HepG2 (cell line): ENCODE data around the gene ITIH3. TPM values are rescaled to one million over a fixed set of nuclear protein-coding genes. Genes with fewer than 3 reads are reported as not detected.

Source experiments
- ATAC-seq: fragments of 200-7000 bp; cut with Tn5 transposase; 3 replicates; pipeline ENCODE4 v1.9.1; 2020; ENCODE audit warnings: mild to moderate bottlenecking, moderate library complexity
- BruUV-seq: library from RNA; stranded (reverse); fragments of 400-500 nt; replicated peaks from 2 replicates; lab custom pipeline; 2021; lab: Mats Ljungman, UMichigan
- CTCF ChIA-PET: fragments of 300-600 bp; formaldehyde crosslinking; extraction: SDS; loops from one replicate; lab custom pipeline; 2021; ENCODE audit warnings: low total read pairs, inconsistent platforms, low intra/inter-chr PET ratio; lab: Yijun Ruan, JAX
- POLR2A ChIA-PET: fragments of 350-600 bp; sonication (Branson Sonifier 250); formaldehyde crosslinking; loops from one replicate; lab custom pipeline; 2020; ENCODE audit warnings: antibody characterized with exemption, inconsistent platforms; lab: Yijun Ruan, JAX
- DNase-seq: peaks from one replicate; pipeline ENCODE4 v3.0.0-alpha.2; 2015; ENCODE audit warnings: low spot score
- FAIRE-seq: peaks from 3 replicates; lab custom pipeline; 2011; peaks lifted over from hg19 to GRCh38; lab: Jason Lieb, UNC
- H2AFZ ChIP-seq: one replicate; pipeline ENCODE4 v1.6.1; 2011; ENCODE audit warnings: low read length, inconsistent platforms
- H3K27ac ChIP-seq: fragments of 300-600 bp; 3 replicates; pipeline ENCODE4 v1.8.0; 2011; ENCODE audit warnings: mixed run types, mild to moderate bottlenecking, mixed read lengths, low read length, inconsistent platforms; ENCODE audit not compliant: insufficient read depth; ENCODE audit errors: extremely low read length
- H3K27me3 ChIP-seq, 2 experiments: fragments of 200-600 bp in 1 of 2; 2 replicates in 1 of 2; 3 replicates in 1 of 2; pipeline versions ENCODE4 v1.6.0 to v1.8.0; 2011; ENCODE audit warnings: low read length in 2 of 2, mild to moderate bottlenecking in 2 of 2, moderate library complexity in 2 of 2, inconsistent platforms in 1 of 2; ENCODE audit not compliant: insufficient read depth in 2 of 2, control insufficient read depth in 1 of 2
- H3K36me3 ChIP-seq, 2 experiments: fragments of 200-600 bp in 1 of 2; replicated peaks in 1 of 2; 2 replicates in 1 of 2; 3 replicates in 1 of 2; pipeline versions ENCODE4 v1.5.1 to v1.8.0; 2011; ENCODE audit warnings: low read length in 2 of 2, inconsistent platforms in 1 of 2; ENCODE audit not compliant: insufficient read depth in 2 of 2, control insufficient read depth in 1 of 2
- H3K4me1 ChIP-seq: 2 replicates; pipeline ENCODE4 v1.5.1; 2012; ENCODE audit warnings: low read length, inconsistent platforms; ENCODE audit not compliant: insufficient read depth
- H3K4me2 ChIP-seq: 2 replicates; pipeline ENCODE4 v1.6.0; 2011; ENCODE audit warnings: low read depth, low read length, inconsistent platforms
- H3K4me3 ChIP-seq, 3 experiments: fragments of 200-600 bp in 1 of 3; sonication (generic), shearing (Covaris generic) in 1 of 3; replicated peaks in 1 of 3; 2 replicates each; pipeline ENCODE4 v1.5.1; 2011 to 2016; ENCODE audit warnings: low read length in 3 of 3, inconsistent platforms in 2 of 3, low read depth in 2 of 3, mild to moderate bottlenecking in 2 of 3, control low read depth in 1 of 3, mixed read lengths in 1 of 3; ENCODE audit not compliant: insufficient read depth in 1 of 3
- H3K79me2 ChIP-seq: one replicate; pipeline ENCODE4 v1.6.1; 2011; ENCODE audit warnings: low read length, inconsistent platforms; ENCODE audit not compliant: insufficient read depth
- H3K9ac ChIP-seq: 2 replicates; pipeline ENCODE4 v1.6.0; 2011; ENCODE audit warnings: mild to moderate bottlenecking, low read depth, low read length, inconsistent platforms; ENCODE audit not compliant: insufficient read depth
- H3K9me3 ChIP-seq: 2 replicates; pipeline ENCODE4 v1.5.1; 2012; ENCODE audit warnings: mild to moderate bottlenecking, low read length
- H4K20me1 ChIP-seq: 2 replicates; pipeline ENCODE4 v1.6.0; 2011; ENCODE audit warnings: inconsistent platforms, mild to moderate bottlenecking, low read length, moderate library complexity; ENCODE audit not compliant: insufficient read depth
- HNRNPK ChIP-seq: fragments of 200-400 bp; formaldehyde crosslinking; IDR thresholded peaks from 2 replicates; pipeline ENCODE4 v1.6.1; 2018; ENCODE audit warnings: low read length, low read depth, moderate library complexity, mild to moderate bottlenecking; ENCODE audit not compliant: poor library complexity, severe bottlenecking
- MXI1 ChIP-seq: IDR thresholded peaks from 3 replicates; pipeline ENCODE4 v1.6.1; 2012; ENCODE audit warnings: low read depth, low read length, inconsistent platforms, borderline replicate concordance
- PAF1 ChIP-seq: IDR thresholded peaks from 2 replicates; pipeline ENCODE4 v1.6.1; 2016; ENCODE audit warnings: missing genetic modification reagents, missing compliant biosample characterization
- POLR2A ChIP-seq, 2 experiments: IDR thresholded peaks; 2 replicates each; pipeline ENCODE4 v1.6.1; 2011; ENCODE audit warnings: low read depth in 2 of 2, low read length in 2 of 2, mild to moderate bottlenecking in 1 of 2, moderate library complexity in 1 of 2; ENCODE audit not compliant: insufficient read depth in 1 of 2
- RBFOX2 ChIP-seq: fragments of 200-400 bp; formaldehyde crosslinking; IDR thresholded peaks from 2 replicates; pipeline ENCODE4 v1.6.1; 2017; ENCODE audit warnings: low read depth, mild to moderate bottlenecking, low read length
- TSC22D2 ChIP-seq: sonication (generic); formaldehyde crosslinking; IDR thresholded peaks from 2 replicates; pipeline ENCODE4 v1.5.1; 2020; ENCODE audit warnings: missing genetic modification reagents, mild to moderate bottlenecking, borderline replicate concordance
- ZNF572 ChIP-seq: sonication (generic); formaldehyde crosslinking; IDR thresholded peaks from 2 replicates; pipeline ENCODE4 v1.5.1; 2020; ENCODE audit warnings: mild to moderate bottlenecking, missing genetic modification reagents
- ZNF589 ChIP-seq: sonication (generic); formaldehyde crosslinking; conservative IDR thresholded peaks from 2 replicates; pipeline ENCODE4 v1.8.0; 2022; ENCODE audit warnings: mild to moderate bottlenecking, moderate library complexity, missing genetic modification reagents
- WGBS: methylation state at CpG from one replicate; pipeline ENCODE4 v1.1.6; 2017; ENCODE audit warnings: low lambda C conversion rate; 5-methylcytosine and 5-hydroxymethylcytosine counted together
- in situ Hi-C: cut with HindIII; loops from 2 replicates; pipeline ENCODE4 v1.10.0; 2017; ENCODE audit warnings: low pct_unique_long_range_greater_than_20kb; ENCODE audit not compliant: extremely low pct_ligation_motif_present
- intact Hi-C: fragments of 100-400 bp; cut with micrococcal nuclease; formaldehyde crosslinking; loops from one replicate; pipeline ENCODE4 v1.10.0; 2022; ENCODE audit not compliant: unreplicated experiment
- polyA plus RNA-seq, 8 experiments: library from polyadenylated mRNA; depleted of rRNA in 3 of 8; stranded (reverse) in 7 of 8; unstranded in 1 of 8; fragments of >200 nt; fragmentation: Illumina TruSeq in 4 of 8; extraction: Trizol in 4 of 8; gene quantifications; 2 replicates each; pipeline versions ENCODE4 v1.2.1 to v1.2.3, GENCODE V29; 2011 to 2016; ENCODE audit warnings: low read depth in 4 of 8, missing spikeins in 1 of 8, mixed read lengths in 1 of 8; ENCODE audit not compliant: insufficient read depth in 1 of 8
- total RNA-seq, 5 experiments: library from RNA; depleted of rRNA; stranded (reverse); fragments of >200 nt; fragmentation: Illumina TruSeq; extraction: Trizol; gene quantifications; 2 replicates each; pipeline ENCODE4 v1.2.3, GENCODE V29; 2016; ENCODE audit warnings: low read depth in 1 of 5
- TF ChIP-seq, protein P1 (sequence below): sonication (generic); formaldehyde crosslinking; IDR thresholded peaks from 2 replicates; pipeline ENCODE4 v1.8.0; 2023; ENCODE audit warnings: mild to moderate bottlenecking, missing genetic modification reagents
- TF ChIP-seq, protein P2 (sequence below): sonication (generic); formaldehyde crosslinking; IDR thresholded peaks from 2 replicates; pipeline ENCODE4 v1.4.0; 2020; ENCODE audit warnings: mild to moderate bottlenecking, missing genetic modification reagents
- TF ChIP-seq, protein P3 (sequence below): conservative IDR thresholded peaks from 2 replicates; pipeline ENCODE4 v1.6.1; 2018; ENCODE audit warnings: missing genetic modification reagents

The ITIH3 gene
- total and polyA plus RNA-seq, 2 of the 13 experiments (the other 11 are each of a cell fraction or from before 2014, with no cell fraction given) = 105 to 632 TPM

DNA sequence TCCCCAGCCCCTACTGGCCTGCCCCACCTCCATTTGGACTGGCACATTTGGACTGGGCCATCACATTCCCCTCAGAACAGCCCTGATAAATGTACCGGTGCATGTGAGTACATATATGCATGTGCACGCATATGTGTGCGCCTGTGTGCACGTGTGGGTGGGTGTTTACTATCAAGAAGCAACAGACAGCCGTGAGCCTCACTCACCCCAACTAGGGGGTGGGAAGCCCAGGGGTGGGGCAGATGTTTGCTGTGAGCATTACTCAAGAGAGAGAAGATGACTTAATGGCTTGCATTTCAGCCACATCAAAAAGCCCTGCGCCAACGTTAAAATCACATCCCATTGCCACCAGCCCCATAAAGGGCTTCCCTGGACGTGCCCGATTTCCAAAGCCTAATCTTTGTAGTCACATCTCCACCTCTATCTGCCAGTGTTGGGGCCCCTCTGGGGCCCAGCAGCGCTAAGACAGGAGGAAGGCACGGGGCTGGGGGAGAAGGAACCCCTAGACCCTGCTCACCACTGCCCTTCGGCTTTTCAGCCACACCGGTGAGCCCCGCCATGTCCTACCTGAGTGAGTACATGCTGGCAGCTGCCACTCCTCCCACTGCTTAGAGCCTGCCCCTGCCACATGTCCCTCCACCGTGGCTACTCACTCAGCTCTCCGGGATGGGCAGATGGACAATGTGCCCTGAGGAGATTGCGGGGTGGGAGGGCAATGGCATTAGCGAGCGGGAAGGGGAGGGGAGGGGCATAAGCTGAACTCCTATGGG is 10.9 kb downstream of the ITIH3 start (continued):
- TF ChIP-seq, protein P1, sequence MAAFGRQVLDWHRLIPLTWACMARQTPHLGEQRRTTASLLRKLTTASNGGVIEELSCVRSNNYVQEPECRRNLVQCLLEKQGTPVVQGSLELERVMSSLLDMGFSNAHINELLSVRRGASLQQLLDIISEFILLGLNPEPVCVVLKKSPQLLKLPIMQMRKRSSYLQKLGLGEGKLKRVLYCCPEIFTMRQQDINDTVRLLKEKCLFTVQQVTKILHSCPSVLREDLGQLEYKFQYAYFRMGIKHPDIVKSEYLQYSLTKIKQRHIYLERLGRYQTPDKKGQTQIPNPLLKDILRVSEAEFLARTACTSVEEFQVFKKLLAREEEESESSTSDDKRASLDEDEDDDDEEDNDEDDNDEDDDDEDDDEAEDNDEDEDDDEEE (CRISPR knock-in tag) = no peak
- TF ChIP-seq TSC22D2 (CRISPR knock-in tag) = no peak
- TF ChIP-seq, protein P2, sequence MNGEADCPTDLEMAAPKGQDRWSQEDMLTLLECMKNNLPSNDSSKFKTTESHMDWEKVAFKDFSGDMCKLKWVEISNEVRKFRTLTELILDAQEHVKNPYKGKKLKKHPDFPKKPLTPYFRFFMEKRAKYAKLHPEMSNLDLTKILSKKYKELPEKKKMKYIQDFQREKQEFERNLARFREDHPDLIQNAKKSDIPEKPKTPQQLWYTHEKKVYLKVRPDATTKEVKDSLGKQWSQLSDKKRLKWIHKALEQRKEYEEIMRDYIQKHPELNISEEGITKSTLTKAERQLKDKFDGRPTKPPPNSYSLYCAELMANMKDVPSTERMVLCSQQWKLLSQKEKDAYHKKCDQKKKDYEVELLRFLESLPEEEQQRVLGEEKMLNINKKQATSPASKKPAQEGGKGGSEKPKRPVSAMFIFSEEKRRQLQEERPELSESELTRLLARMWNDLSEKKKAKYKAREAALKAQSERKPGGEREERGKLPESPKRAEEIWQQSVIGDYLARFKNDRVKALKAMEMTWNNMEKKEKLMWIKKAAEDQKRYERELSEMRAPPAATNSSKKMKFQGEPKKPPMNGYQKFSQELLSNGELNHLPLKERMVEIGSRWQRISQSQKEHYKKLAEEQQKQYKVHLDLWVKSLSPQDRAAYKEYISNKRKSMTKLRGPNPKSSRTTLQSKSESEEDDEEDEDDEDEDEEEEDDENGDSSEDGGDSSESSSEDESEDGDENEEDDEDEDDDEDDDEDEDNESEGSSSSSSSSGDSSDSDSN (CRISPR knock-in tag) = no peak

DNA sequence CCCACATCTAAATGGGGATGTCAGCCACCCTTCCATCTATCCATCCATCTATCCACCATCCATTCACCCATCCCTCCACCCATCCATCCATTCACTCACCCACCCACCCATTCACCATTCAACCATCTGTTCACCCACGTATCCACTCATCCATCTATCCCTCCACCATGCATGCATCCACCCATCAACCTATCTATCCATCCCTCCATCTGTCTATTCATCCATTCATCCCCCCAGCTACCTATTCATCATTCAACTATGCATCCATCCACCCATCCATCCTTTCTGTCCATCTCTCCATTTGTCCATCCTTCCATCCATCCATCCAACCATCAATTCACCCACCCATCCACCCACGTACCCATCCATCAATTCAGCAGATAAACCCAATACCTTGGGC is 14.6 kb downstream of the ITIH3 start:
- H2AFZ ChIP-seq = no peak overlapping the region
- FAIRE-seq (no peak), ATAC-seq (no peak), DNase-seq (no peak)
- no peak overlapping the region for H3K9ac ChIP-seq
- ChIA-PET CTCF (no interaction called here), POLR2A (interaction anchor here (0.7 to 6.8 kb wide), 8 partner anchors 9 to 34 kb away, joined by 3 to 70 read pairs (median 6); partner anchors contain the start of gene ITIH3)
- peaks cover 61% of the 10 kb centered on the region for H3K4me1 ChIP-seq
- H4K20me1 ChIP-seq = no peaks in the 10 kb centered on the region
- H3K27me3 ChIP-seq = no peaks in the 10 kb centered on the region
- WGBS = 95% methylated on average over 2 of the region's 2 CpGs
- H3K27ac ChIP-seq = no peak overlapping the region
- H3K4me3 ChIP-seq = no peak overlapping the region
- in situ Hi-C loops (no loop called here), intact Hi-C loops (no loop called here)
- BruUV-seq = no TSS peak
- peaks cover 6 to 15% of the 10 kb centered on the region in 2 experiments; a peak in 4 of 5 replicates for H3K36me3 ChIP-seq
- H3K9me3 ChIP-seq = no peaks in the 10 kb centered on the region
- no peak overlapping the region for H3K4me2 ChIP-seq
- H3K79me2 ChIP-seq = no peaks in the 10 kb centered on the region
- TF ChIP-seq ZNF589 (CRISPR knock-in tag) (no peak), PAF1 (CRISPR knock-in tag) (peak; percentile 75), RBFOX2 (peak; percentile 54; the same call in 1 of the 2 replicates), HNRNPK (peak; percentile 32), ZNF572 (CRISPR knock-in tag) (no peak), POLR2A (IDR thresholded peaks at IDR 0.05; ENCODE audit: insufficient read depth in 1 of 2, low read depth in 2 of 2, low read length in 2 of 2) (0 out of 4 replicates have a peak, but pooled peaks of 1 of the 2 experiments have one; percentile 11), MXI1 (no peak)
- TF ChIP-seq, protein P2 (CRISPR knock-in tag) = 0 out of 2 replicates have a peak, but pooled peaks have one; percentile 5
- TF ChIP-seq, protein P3, sequence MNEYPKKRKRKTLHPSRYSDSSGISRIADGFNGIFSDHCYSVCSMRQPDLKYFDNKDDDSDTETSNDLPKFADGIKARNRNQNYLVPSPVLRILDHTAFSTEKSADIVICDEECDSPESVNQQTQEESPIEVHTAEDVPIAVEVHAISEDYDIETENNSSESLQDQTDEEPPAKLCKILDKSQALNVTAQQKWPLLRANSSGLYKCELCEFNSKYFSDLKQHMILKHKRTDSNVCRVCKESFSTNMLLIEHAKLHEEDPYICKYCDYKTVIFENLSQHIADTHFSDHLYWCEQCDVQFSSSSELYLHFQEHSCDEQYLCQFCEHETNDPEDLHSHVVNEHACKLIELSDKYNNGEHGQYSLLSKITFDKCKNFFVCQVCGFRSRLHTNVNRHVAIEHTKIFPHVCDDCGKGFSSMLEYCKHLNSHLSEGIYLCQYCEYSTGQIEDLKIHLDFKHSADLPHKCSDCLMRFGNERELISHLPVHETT = no peak
